IMR-90 (cell line): ENCODE results near the gene DOCK4. TPM values are rescaled to one million over a fixed set of nuclear protein-coding genes. Genes with fewer than 3 reads are reported as not detected.

Experiments
- ATAC-seq: fragments of 200-7000 bp; cut with Tn5 transposase; 2 replicates; pipeline ENCODE4 v1.9.1; 2020; ENCODE audit warnings: low read depth, mild to moderate bottlenecking, moderate library complexity
- BruUV-seq: library from RNA; stranded (reverse); fragments of 400-500 nt; replicated peaks from 2 replicates; lab custom pipeline; 2021; lab: Mats Ljungman, UMichigan
- CTCF ChIA-PET: fragments of 300-600 bp; formaldehyde crosslinking; extraction: SDS; loops from one replicate; lab custom pipeline; 2021; ENCODE audit warnings: antibody characterized with exemption; lab: Yijun Ruan, JAX
- POLR2A ChIA-PET: fragments of 300-600 bp; sonication (Branson Sonifier 250); formaldehyde crosslinking; loops from one replicate; lab custom pipeline; 2022; ENCODE audit warnings: antibody characterized with exemption; ENCODE audit not compliant: unreplicated experiment; lab: Charles Lee
- DNase-seq: peaks from one replicate; pipeline ENCODE4 v3.0.0; 2013
- H2AFZ ChIP-seq: replicated peaks from 2 replicates; pipeline ENCODE3; 2013; ENCODE audit warnings: low read length, mild to moderate bottlenecking; ENCODE audit not compliant: poor library complexity
- H2AK5ac ChIP-seq: 2 replicates; pipeline ENCODE4 v1.6.1; 2013; ENCODE audit warnings: low read depth, low read length, inconsistent platforms
- H2AK9ac ChIP-seq: replicated peaks from 2 replicates; pipeline ENCODE3; 2013; ENCODE audit warnings: mild to moderate bottlenecking, low read depth, low read length, moderate library complexity; ENCODE audit not compliant: poor library complexity
- H2BK120ac ChIP-seq: 2 replicates; pipeline ENCODE4 v1.6.1; 2013; ENCODE audit warnings: low read depth, low read length, inconsistent platforms
- H2BK15ac ChIP-seq: 3 replicates; pipeline ENCODE4 v1.6.1; 2013; ENCODE audit warnings: low read depth, low read length, inconsistent platforms
- H2BK20ac ChIP-seq: 2 replicates; pipeline ENCODE4 v1.6.1; 2013; ENCODE audit warnings: low read depth, mild to moderate bottlenecking, inconsistent platforms, low read length, moderate library complexity
- H2BK5ac ChIP-seq: 2 replicates; pipeline ENCODE4 v1.6.1; 2013; ENCODE audit warnings: mild to moderate bottlenecking, low read depth, low read length, inconsistent platforms; ENCODE audit not compliant: poor library complexity, severe bottlenecking
- H3K14ac ChIP-seq: replicated peaks from 2 replicates; pipeline ENCODE4 v1.6.1; 2013; ENCODE audit warnings: low read depth, low read length, inconsistent platforms
- H3K18ac ChIP-seq: 2 replicates; pipeline ENCODE4 v1.6.1; 2013; ENCODE audit warnings: low read depth, low read length, control low read depth
- H3K23ac ChIP-seq: 2 replicates; pipeline ENCODE4 v1.6.1; 2013; ENCODE audit warnings: low read depth, low read length, inconsistent platforms
- H3K27ac ChIP-seq: 2 replicates; pipeline ENCODE4 v1.5.1; 2013; ENCODE audit warnings: mild to moderate bottlenecking, control low read depth, low read length; ENCODE audit not compliant: insufficient read depth
- H3K27me3 ChIP-seq: 2 replicates; pipeline ENCODE4 v1.6.1; 2013; ENCODE audit warnings: low read length; ENCODE audit not compliant: control insufficient read depth, insufficient read depth
- H3K36me3 ChIP-seq: 2 replicates; pipeline ENCODE4 v1.6.1; 2013; ENCODE audit warnings: low read length, mixed read lengths; ENCODE audit not compliant: control insufficient read depth, insufficient read depth
- H3K4ac ChIP-seq: 2 replicates; pipeline ENCODE4 v1.6.1; 2013; ENCODE audit warnings: low read depth, low read length, inconsistent platforms
- H3K4me1 ChIP-seq: 2 replicates; pipeline ENCODE4 v1.6.1; 2013; ENCODE audit warnings: low read length, mixed read lengths; ENCODE audit not compliant: control insufficient read depth, insufficient read depth
- H3K4me2 ChIP-seq: 2 replicates; pipeline ENCODE4 v1.6.1; 2013; ENCODE audit warnings: low read depth, mild to moderate bottlenecking, control low read depth, low read length, moderate library complexity
- H3K4me3 ChIP-seq: 2 replicates; pipeline ENCODE4 v1.5.1; 2013; ENCODE audit warnings: low read depth, mild to moderate bottlenecking, control low read depth, low read length, moderate library complexity; ENCODE audit not compliant: insufficient read depth
- H3K56ac ChIP-seq: 2 replicates; pipeline ENCODE4 v1.6.1; 2013; ENCODE audit warnings: low read length, inconsistent platforms; ENCODE audit not compliant: insufficient read depth; ENCODE audit errors: extremely low read depth
- H3K79me1 ChIP-seq, 2 experiments: 2 replicates each; pipeline ENCODE4 v1.6.1; 2013; ENCODE audit warnings: low read length in 2 of 2, inconsistent platforms in 1 of 2, low read depth in 1 of 2
- H3K9ac ChIP-seq: 2 replicates; pipeline ENCODE4 v1.6.1; 2013; ENCODE audit warnings: low read depth, low read length, control low read depth
- H3K9me1 ChIP-seq: 2 replicates; pipeline ENCODE4 v1.6.1; 2013; ENCODE audit warnings: low read length, inconsistent platforms; ENCODE audit not compliant: insufficient read depth
- H3K9me3 ChIP-seq: 2 replicates; pipeline ENCODE4 v1.6.1; 2013; ENCODE audit warnings: low read length; ENCODE audit not compliant: control insufficient read depth, insufficient read depth
- H4K20me1 ChIP-seq: 2 replicates; pipeline ENCODE4 v1.6.1; 2013; ENCODE audit warnings: low read length, inconsistent platforms; ENCODE audit not compliant: insufficient read depth
- H4K5ac ChIP-seq: 2 replicates; pipeline ENCODE4 v1.6.1; 2013; ENCODE audit warnings: mild to moderate bottlenecking, low read depth, low read length, control low read depth
- H4K8ac ChIP-seq, 2 experiments: 2 replicates each; pipeline ENCODE4 v1.6.1; 2013; ENCODE audit warnings: low read depth in 2 of 2, low read length in 2 of 2, control low read depth in 1 of 2, inconsistent platforms in 1 of 2
- H4K91ac ChIP-seq: 2 replicates; pipeline ENCODE4 v1.6.1; 2013; ENCODE audit warnings: low read depth, low read length, inconsistent platforms; ENCODE audit not compliant: insufficient read depth
- BHLHE40 ChIP-seq: fragments of 150-350 bp; IDR thresholded peaks from 2 replicates; pipeline ENCODE4 v1.6.1; 2016; ENCODE audit warnings: mild to moderate bottlenecking, low read depth, low read length
- CEBPB ChIP-seq: IDR thresholded peaks from 2 replicates; pipeline ENCODE4 v1.6.1; 2012; ENCODE audit warnings: low read depth, low read length, improper control_type of control experiment
- CHD1 ChIP-seq: IDR thresholded peaks from 2 replicates; pipeline ENCODE4 v1.6.1; 2012; ENCODE audit warnings: low read depth, low read length, improper control_type of control experiment
- ELK1 ChIP-seq: fragments of 150-350 bp; IDR thresholded peaks from 2 replicates; pipeline ENCODE4 v1.6.1; 2016; ENCODE audit warnings: low read depth, mild to moderate bottlenecking, low read length, moderate library complexity, borderline replicate concordance
- FOS ChIP-seq: fragments of 150-350 bp; IDR thresholded peaks from 2 replicates; pipeline ENCODE4 v1.6.1; 2016; ENCODE audit warnings: low read depth, low read length
- MAFK ChIP-seq: IDR thresholded peaks from 2 replicates; pipeline ENCODE4 v1.6.1; 2012; ENCODE audit warnings: low read depth, low read length, improper control_type of control experiment
- MAZ ChIP-seq: IDR thresholded peaks from 2 replicates; pipeline ENCODE4 v1.6.1; 2012; ENCODE audit warnings: low read depth, mild to moderate bottlenecking, low read length, improper control_type of control experiment, moderate library complexity, borderline replicate concordance
- MXI1 ChIP-seq: IDR thresholded peaks from 2 replicates; pipeline ENCODE4 v1.6.1; 2012; ENCODE audit warnings: low read depth, mild to moderate bottlenecking, low read length, moderate library complexity, borderline replicate concordance
- NFE2L2 ChIP-seq: fragments of 150-350 bp; IDR thresholded peaks from 2 replicates; pipeline ENCODE4 v1.6.1; 2016; ENCODE audit warnings: low read depth, mild to moderate bottlenecking, low read length
- POLR2A ChIP-seq: IDR thresholded peaks from 2 replicates; pipeline ENCODE4 v1.6.1; 2012; ENCODE audit warnings: mild to moderate bottlenecking, low read depth, low read length
- RAD21 ChIP-seq: IDR thresholded peaks from 2 replicates; pipeline ENCODE4 v1.6.1; 2012; ENCODE audit warnings: low read length, improper control_type of control experiment
- RCOR1 ChIP-seq: IDR thresholded peaks from 2 replicates; pipeline ENCODE4 v1.6.1; 2012; ENCODE audit warnings: mild to moderate bottlenecking, low read length, improper control_type of control experiment; ENCODE audit not compliant: insufficient replicate concordance
- RFX5 ChIP-seq: IDR thresholded peaks from 2 replicates; pipeline ENCODE4 v1.8.0; 2012; ENCODE audit warnings: low read depth, mild to moderate bottlenecking, low read length, moderate library complexity
- SMC3 ChIP-seq: fragments of 150-350 bp; IDR thresholded peaks from 2 replicates; pipeline ENCODE4 v1.6.1; 2016; ENCODE audit warnings: low read depth, mild to moderate bottlenecking, antibody characterized with exemption, low read length, moderate library complexity
- WGBS, 2 experiments: methylation state at CpG; one replicate each; pipeline versions ENCODE4 v1.1.5 to v1.1.7; 2013; ENCODE audit warnings: missing lambda C conversion rate in 2 of 2; ENCODE audit not compliant: insufficient read length in 1 of 2; ENCODE audit errors: extremely low coverage in 2 of 2; 5-methylcytosine and 5-hydroxymethylcytosine counted together
- dilution Hi-C: fragments of 300-500 bp; cut with HindIII; formaldehyde crosslinking; loops from one replicate; pipeline ENCODE4 v1.14.3; 2018; ENCODE audit warnings: low sequenced_read_pairs; ENCODE audit not compliant: unreplicated experiment
- in situ Hi-C: fragments of 300-500 bp; cut with MboI; formaldehyde crosslinking; loops from 3 replicates; pipeline ENCODE4 v1.14.3; 2019; ENCODE audit warnings: low sequenced_read_pairs, inconsistent platforms, mixed read lengths
- intact Hi-C: fragments of 100-400 bp; cut with micrococcal nuclease; formaldehyde crosslinking; loops from 2 replicates; pipeline ENCODE4 v1.10.0; 2022
- polyA plus RNA-seq, 3 experiments: library from polyadenylated mRNA; depleted of rRNA; stranded (reverse); fragments of >200 nt; gene quantifications; 2 replicates each; pipeline ENCODE4 v1.2.3, GENCODE V29; 2012; ENCODE audit warnings: low replicate concordance in 1 of 3
- total RNA-seq: library from RNA; depleted of rRNA; stranded (reverse); fragments of >200 nt; gene quantifications from 2 replicates; pipeline ENCODE4 v1.2.3, GENCODE V29; 2012
- TF ChIP-seq, protein P1 (sequence below): conservative IDR thresholded peaks from 2 replicates; pipeline ENCODE4 v1.5.1; 2012; ENCODE audit warnings: mild to moderate bottlenecking, low read depth, low read length, improper control_type of control experiment
- TF ChIP-seq, protein P2 (sequence below): fragments of 150-350 bp; IDR thresholded peaks from 2 replicates; pipeline ENCODE4 v1.6.1; 2017; ENCODE audit warnings: mild to moderate bottlenecking, antibody characterized with exemption, low read length, low read depth

The DOCK4 gene
- total and polyA plus RNA-seq, 2 of the 4 experiments (the other 2 are of a cell fraction) = 4.4 to 12.2 TPM

GRCh38 chr7:112092709-112093395 lies 113.3 kb downstream of the DOCK4 start:
- H4K91ac ChIP-seq = no peak overlapping the region
- no peak overlapping the region for H3K4me3 ChIP-seq
- no peak overlapping the region for H2BK120ac ChIP-seq
- H4K20me1 ChIP-seq = no peaks in the 10 kb centered on the region
- no peak overlapping the region for H4K8ac ChIP-seq
- H2BK5ac ChIP-seq = no peak overlapping the region
- intact Hi-C loops (no loop called here), in situ Hi-C loops (no loop called here), dilution Hi-C loops (no loop called here)
- BruUV-seq = no TSS peak
- no peak for ATAC-seq
- POLR2A ChIA-PET = no interaction called here
- no peak overlapping the region for H3K27ac ChIP-seq
- whole genome bisulfite sequencing, 2 experiments = no CpG with 5 or more reads among the region's 5 CpGs
- H2BK15ac ChIP-seq = no peak overlapping the region
- no peak overlapping the region for H3K56ac ChIP-seq
- TF ChIP-seq RAD21 (no peak), MAZ (no peak), MXI1 (no peak), ELK1 (no peak), SMC3 (no peak), RCOR1 (no peak), MAFK (no peak), NFE2L2 (no peak), RFX5 (no peak), CEBPB (no peak), CHD1 (no peak), POLR2A (no peak), BHLHE40 (no peak), FOS (no peak)
- TF ChIP-seq, protein P1, sequence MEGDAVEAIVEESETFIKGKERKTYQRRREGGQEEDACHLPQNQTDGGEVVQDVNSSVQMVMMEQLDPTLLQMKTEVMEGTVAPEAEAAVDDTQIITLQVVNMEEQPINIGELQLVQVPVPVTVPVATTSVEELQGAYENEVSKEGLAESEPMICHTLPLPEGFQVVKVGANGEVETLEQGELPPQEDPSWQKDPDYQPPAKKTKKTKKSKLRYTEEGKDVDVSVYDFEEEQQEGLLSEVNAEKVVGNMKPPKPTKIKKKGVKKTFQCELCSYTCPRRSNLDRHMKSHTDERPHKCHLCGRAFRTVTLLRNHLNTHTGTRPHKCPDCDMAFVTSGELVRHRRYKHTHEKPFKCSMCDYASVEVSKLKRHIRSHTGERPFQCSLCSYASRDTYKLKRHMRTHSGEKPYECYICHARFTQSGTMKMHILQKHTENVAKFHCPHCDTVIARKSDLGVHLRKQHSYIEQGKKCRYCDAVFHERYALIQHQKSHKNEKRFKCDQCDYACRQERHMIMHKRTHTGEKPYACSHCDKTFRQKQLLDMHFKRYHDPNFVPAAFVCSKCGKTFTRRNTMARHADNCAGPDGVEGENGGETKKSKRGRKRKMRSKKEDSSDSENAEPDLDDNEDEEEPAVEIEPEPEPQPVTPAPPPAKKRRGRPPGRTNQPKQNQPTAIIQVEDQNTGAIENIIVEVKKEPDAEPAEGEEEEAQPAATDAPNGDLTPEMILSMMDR = no peak
- TF ChIP-seq, protein P2, sequence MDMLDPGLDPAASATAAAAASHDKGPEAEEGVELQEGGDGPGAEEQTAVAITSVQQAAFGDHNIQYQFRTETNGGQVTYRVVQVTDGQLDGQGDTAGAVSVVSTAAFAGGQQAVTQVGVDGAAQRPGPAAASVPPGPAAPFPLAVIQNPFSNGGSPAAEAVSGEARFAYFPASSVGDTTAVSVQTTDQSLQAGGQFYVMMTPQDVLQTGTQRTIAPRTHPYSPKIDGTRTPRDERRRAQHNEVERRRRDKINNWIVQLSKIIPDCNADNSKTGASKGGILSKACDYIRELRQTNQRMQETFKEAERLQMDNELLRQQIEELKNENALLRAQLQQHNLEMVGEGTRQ = no peak
- peaks cover 4 to 9% of the 10 kb centered on the region in 2 experiments; a peak in 2 of 4 replicates for H3K79me1 ChIP-seq
- no peak for DNase-seq
- H2AK5ac ChIP-seq = no peak overlapping the region; the same call in 1 of the 2 replicates
- H3K18ac ChIP-seq = no peak overlapping the region
- CTCF ChIA-PET = no interaction called here
- no peak overlapping the region for H2AFZ ChIP-seq
- H4K5ac ChIP-seq = no peak overlapping the region
- no peak overlapping the region for H3K23ac ChIP-seq
- no peaks in the 10 kb centered on the region for H3K9me1 ChIP-seq
- no peaks in the 10 kb centered on the region for H3K27me3 ChIP-seq
- H3K4me1 ChIP-seq = peaks cover 4% of the 10 kb centered on the region; the same call in 1 of the 2 replicates
- H2BK20ac ChIP-seq = no peak overlapping the region
- H3K9ac ChIP-seq = no peak overlapping the region
- H3K9me3 ChIP-seq = peaks cover 2% of the 10 kb centered on the region; the same call in 1 of the 2 replicates
- H2AK9ac ChIP-seq = no peak overlapping the region
- no peak overlapping the region for H3K4ac ChIP-seq
- H3K36me3 ChIP-seq = no peaks in the 10 kb centered on the region
- no peak overlapping the region for H3K14ac ChIP-seq
- H3K4me2 ChIP-seq = no peak overlapping the region
